ENCODE measurements around the gene SLC35G3. TPM values are rescaled to one million over a fixed set of nuclear protein-coding genes. Genes with fewer than 3 reads are reported as not detected.
"Not testable (repeated sequence)": the region's sequence is repeated elsewhere in the genome, so short reads cannot be mapped to it uniquely, and the experiment has no call there.

Gene SLC35G3
- total RNA-seq (not detected), polyA plus RNA-seq (not detected)

DNA sequence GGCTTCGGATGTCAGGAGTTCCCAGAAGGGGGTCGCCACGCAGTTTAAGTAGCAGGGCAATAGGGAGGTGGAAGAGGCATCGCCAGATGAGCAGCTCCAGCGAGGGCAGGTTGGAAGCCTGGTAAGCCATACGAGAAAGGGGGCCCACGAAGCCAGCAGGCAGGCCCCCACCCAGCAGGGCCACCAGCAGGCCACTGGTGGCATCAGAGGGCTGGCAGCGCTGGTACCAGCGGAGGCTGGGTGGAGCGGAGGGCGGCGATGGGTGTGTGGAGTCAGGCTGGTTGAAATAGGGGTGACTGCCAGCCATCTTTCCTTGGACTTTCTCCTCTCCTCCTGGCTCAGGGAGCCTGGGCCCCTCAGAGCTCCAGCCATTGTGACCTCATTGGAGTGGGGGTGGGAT lies at the start of gene SLC35G3:
Gene SLC35G3, minus strand, starts transcription at position 393 of the 400 bp plus-strand sequence. Its CDS starts 86 bp downstream, at position 307.
- H3K9me3 ChIP-seq (ENCODE audit: control insufficient read depth in 4 of 4, low read length in 3 of 4); H3K27me3 ChIP-seq (ENCODE audit: control insufficient read depth in 4 of 4, insufficient read depth in 4 of 4, low read length in 3 of 4); H3K27ac ChIP-seq (ENCODE audit: low read depth in 1 of 2, low read length in 2 of 2); H3K9ac ChIP-seq (ENCODE audit: low read depth in 1 of 2, low read length in 2 of 2); H3K4me3 ChIP-seq (ENCODE audit: low read depth in 1 of 3, low read length in 3 of 3); H3K4me1 ChIP-seq (ENCODE audit: control insufficient read depth in 4 of 4, insufficient read depth in 4 of 4, low read length in 3 of 4); H3K36me3 ChIP-seq (ENCODE audit: control insufficient read depth in 4 of 4, insufficient read depth in 3 of 4, low read depth in 1 of 4, low read length in 3 of 4); DNase-seq (ENCODE audit: low spot score): not testable (repeated sequence)
- WGBS = 92% methylated on average over 12 of the region's 12 CpGs

- peak overlapping the region; percentile 95 for H3K27ac ChIP-seq (ENCODE audit: low read depth in 1 of 2, low read length in 2 of 2)
- H3K9ac ChIP-seq (ENCODE audit: low read depth in 1 of 2, low read length in 2 of 2) = peak overlapping the region; percentile 90 to 96
- H3K9me3 ChIP-seq (ENCODE audit: control insufficient read depth in 4 of 4, low read length in 3 of 4) = no peaks in the 10 kb centered on the region
- peaks cover 3 to 20% (median 7%) of the 10 kb centered on the region in 4 donors for H3K4me1 ChIP-seq (ENCODE audit: control insufficient read depth in 4 of 4, insufficient read depth in 4 of 4, low read length in 3 of 4)
- WGBS = 26% methylated on average over 14 of the region's 14 CpGs
- TF ChIP-seq, protein P1, sequence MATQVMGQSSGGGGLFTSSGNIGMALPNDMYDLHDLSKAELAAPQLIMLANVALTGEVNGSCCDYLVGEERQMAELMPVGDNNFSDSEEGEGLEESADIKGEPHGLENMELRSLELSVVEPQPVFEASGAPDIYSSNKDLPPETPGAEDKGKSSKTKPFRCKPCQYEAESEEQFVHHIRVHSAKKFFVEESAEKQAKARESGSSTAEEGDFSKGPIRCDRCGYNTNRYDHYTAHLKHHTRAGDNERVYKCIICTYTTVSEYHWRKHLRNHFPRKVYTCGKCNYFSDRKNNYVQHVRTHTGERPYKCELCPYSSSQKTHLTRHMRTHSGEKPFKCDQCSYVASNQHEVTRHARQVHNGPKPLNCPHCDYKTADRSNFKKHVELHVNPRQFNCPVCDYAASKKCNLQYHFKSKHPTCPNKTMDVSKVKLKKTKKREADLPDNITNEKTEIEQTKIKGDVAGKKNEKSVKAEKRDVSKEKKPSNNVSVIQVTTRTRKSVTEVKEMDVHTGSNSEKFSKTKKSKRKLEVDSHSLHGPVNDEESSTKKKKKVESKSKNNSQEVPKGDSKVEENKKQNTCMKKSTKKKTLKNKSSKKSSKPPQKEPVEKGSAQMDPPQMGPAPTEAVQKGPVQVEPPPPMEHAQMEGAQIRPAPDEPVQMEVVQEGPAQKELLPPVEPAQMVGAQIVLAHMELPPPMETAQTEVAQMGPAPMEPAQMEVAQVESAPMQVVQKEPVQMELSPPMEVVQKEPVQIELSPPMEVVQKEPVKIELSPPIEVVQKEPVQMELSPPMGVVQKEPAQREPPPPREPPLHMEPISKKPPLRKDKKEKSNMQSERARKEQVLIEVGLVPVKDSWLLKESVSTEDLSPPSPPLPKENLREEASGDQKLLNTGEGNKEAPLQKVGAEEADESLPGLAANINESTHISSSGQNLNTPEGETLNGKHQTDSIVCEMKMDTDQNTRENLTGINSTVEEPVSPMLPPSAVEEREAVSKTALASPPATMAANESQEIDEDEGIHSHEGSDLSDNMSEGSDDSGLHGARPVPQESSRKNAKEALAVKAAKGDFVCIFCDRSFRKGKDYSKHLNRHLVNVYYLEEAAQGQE (IDR thresholded peaks at IDR 0.05) = no peak
- no peak for TF ChIP-seq HNF4A (conservative IDR thresholded peaks at IDR 0.05)
- no peak for TF ChIP-seq RAD21 (IDR thresholded peaks at IDR 0.05)
- no peak for TF ChIP-seq GABPA (IDR thresholded peaks at IDR 0.05 in 1 of 2, conservative IDR thresholded peaks at IDR 0.05 in 1 of 2)
- TF ChIP-seq EGR1 (IDR thresholded peaks at IDR 0.05; ENCODE audit: low read depth in 2 of 2) = no peak
- TF ChIP-seq HNF4G (IDR thresholded peaks at IDR 0.05) = no peak
- TF ChIP-seq NR2F2 (IDR thresholded peaks at IDR 0.05) = no peak
- no peak for TF ChIP-seq TAF1 (conservative IDR thresholded peaks at IDR 0.05)
- TF ChIP-seq JUND (IDR thresholded peaks at IDR 0.05) = no peak
- TF ChIP-seq ZBTB33 (IDR thresholded peaks at IDR 0.05) = no peak
- TF ChIP-seq CTCF (IDR thresholded peaks at IDR 0.05; ENCODE audit: low read depth, low read length, missing input control) = no peak
- TF ChIP-seq FOXA1 (IDR thresholded peaks at IDR 0.05) = no peak
- TF ChIP-seq ATF3 (IDR thresholded peaks at IDR 0.05) = no peak
- no peak for TF ChIP-seq FOXA2 (IDR thresholded peaks at IDR 0.05)
- no peak for TF ChIP-seq MAX (IDR thresholded peaks at IDR 0.05)
- TF ChIP-seq YY1 (IDR thresholded peaks at IDR 0.05) = no peak
- no peak for TF ChIP-seq SP1 (IDR thresholded peaks at IDR 0.05)
- TF ChIP-seq RXRA (IDR thresholded peaks at IDR 0.05) = no peak
- peak overlapping the region; percentile 60 to 93 (median 89) for H3K4me3 ChIP-seq (ENCODE audit: low read depth in 1 of 3, low read length in 3 of 3)
- DNase-seq (ENCODE audit: low spot score) = no peak
- H3K27me3 ChIP-seq (ENCODE audit: control insufficient read depth in 4 of 4, insufficient read depth in 4 of 4, low read length in 3 of 4) = no peaks in the 10 kb centered on the region
- no peaks in the 10 kb centered on the region for H3K36me3 ChIP-seq (ENCODE audit: control insufficient read depth in 4 of 4, insufficient read depth in 3 of 4, low read depth in 1 of 4, low read length in 3 of 4)
Observed at GRCh38 chr17:35243561-35244340, 49.6 kb upstream of the SLC35G3 start.
